SKM-1 treated with dmso at 0.1 percent for 144 hours (cell line): Measurements from ENCODE around the gene OTOGL.
"Not testable (repeated sequence)": the region's sequence is repeated elsewhere in the genome, so short reads cannot be mapped to it uniquely, and the experiment has no call there.

Source experiments
- DNase-seq: peaks from one replicate; lab custom pipeline; 2025; ENCODE audit not compliant: unreplicated experiment; lab: John Stamatoyannopoulos, UW

The OTOGL gene

GRCh38 chr12:80129895-80130530 is 30.7 kb downstream of the OTOGL start:
- DNase-seq: no peak

GRCh38 chr12:80135624-80136023 is 36.3 kb downstream of the OTOGL start:
- DNase-seq: no peak

- DNase-seq: no peak
Observed at GRCh38 chr12:80140005-80140404, 40.7 kb downstream of the OTOGL start.

- DNase-seq: no peak
Observed at GRCh38 chr12:80142640-80143039, 43.3 kb downstream of the OTOGL start.

- no peak for DNase-seq
Observed at GRCh38 chr12:80143537-80143936, 44.2 kb downstream of the OTOGL start.

GRCh38 chr12:80149547-80150313 is 50.4 kb downstream of the OTOGL start:
- DNase-seq: not testable (repeated sequence)

- no peak for DNase-seq
Observed at GRCh38 chr12:80151131-80151530, 51.8 kb downstream of the OTOGL start.

GRCh38 chr12:80154261-80154660 is 54.9 kb downstream of the OTOGL start:
- DNase-seq: no peak

GRCh38 chr12:80156306-80156705 is 57.0 kb downstream of the OTOGL start:
- no peak for DNase-seq

GRCh38 chr12:80157645-80158044 is 58.3 kb downstream of the OTOGL start:
- DNase-seq: no peak

GRCh38 chr12:80161612-80162011 is 62.3 kb downstream of the OTOGL start:
- DNase-seq: no peak

GRCh38 chr12:80162177-80162576 is 62.8 kb downstream of the OTOGL start:
- no peak for DNase-seq

GRCh38 chr12:80165746-80166145 is 66.4 kb downstream of the OTOGL start:
- no peak for DNase-seq

- no peak for DNase-seq
Observed at GRCh38 chr12:80166751-80167150, 67.4 kb downstream of the OTOGL start.

- no peak for DNase-seq
Observed at GRCh38 chr12:80168936-80169335, 69.6 kb downstream of the OTOGL start.

GRCh38 chr12:80170915-80171314 is 71.6 kb downstream of the OTOGL start:
- DNase-seq: no peak

- no peak for DNase-seq
Observed at GRCh38 chr12:80173083-80173864, 73.9 kb downstream of the OTOGL start.

- no peak for DNase-seq
Observed at GRCh38 chr12:80175307-80175930, 76.1 kb downstream of the OTOGL start.

- no peak for DNase-seq
Observed at GRCh38 chr12:80176706-80177105, 77.4 kb downstream of the OTOGL start.

GRCh38 chr12:80178846-80179245 is 79.5 kb downstream of the OTOGL start:
- DNase-seq: no peak

- no peak for DNase-seq
Observed at GRCh38 chr12:80183939-80184338, 84.6 kb downstream of the OTOGL start.
